Measurements from ENCODE around the gene PHKG2.

The PHKG2 gene

GRCh38 chr16:30750876-30751465 lies 2.7 kb downstream of the PHKG2 start:
- no peak overlapping the region for H3K27ac ChIP-seq (ENCODE audit: low read depth, low read length)
- no peak overlapping the region for H3K9ac ChIP-seq (ENCODE audit: low read length)
- H3K79me2 ChIP-seq (ENCODE audit: insufficient read depth, low read length), result peaks cover 20% of the 10 kb centered on the region
- no peak overlapping the region for H3K4me2 ChIP-seq (ENCODE audit: low read depth, low read length, poor library complexity, severe bottlenecking)
- no peak overlapping the region for H2AFZ ChIP-seq (ENCODE audit: low read depth, low read length, severe bottlenecking)
- H4K20me1 ChIP-seq (ENCODE audit: low read depth, low read length), result no peaks in the 10 kb centered on the region
- no peaks in the 10 kb centered on the region for H3K9me3 ChIP-seq (ENCODE audit: insufficient read depth, low read length)
- no peaks in the 10 kb centered on the region for H3K9me2 ChIP-seq (replicated peaks; ENCODE audit: insufficient read depth, low read length)
- peaks cover 4% of the 10 kb centered on the region; the same call in 1 of the 2 replicates for H3K36me3 ChIP-seq (ENCODE audit: low read length)
- peaks cover 18% of the 10 kb centered on the region for H3F3A ChIP-seq (ENCODE audit: insufficient read depth)
- no peak for TF ChIP-seq EZH2phosphoT487 (conservative IDR thresholded peaks at IDR 0.05; ENCODE audit: low read length)
- TF ChIP-seq, protein P1, sequence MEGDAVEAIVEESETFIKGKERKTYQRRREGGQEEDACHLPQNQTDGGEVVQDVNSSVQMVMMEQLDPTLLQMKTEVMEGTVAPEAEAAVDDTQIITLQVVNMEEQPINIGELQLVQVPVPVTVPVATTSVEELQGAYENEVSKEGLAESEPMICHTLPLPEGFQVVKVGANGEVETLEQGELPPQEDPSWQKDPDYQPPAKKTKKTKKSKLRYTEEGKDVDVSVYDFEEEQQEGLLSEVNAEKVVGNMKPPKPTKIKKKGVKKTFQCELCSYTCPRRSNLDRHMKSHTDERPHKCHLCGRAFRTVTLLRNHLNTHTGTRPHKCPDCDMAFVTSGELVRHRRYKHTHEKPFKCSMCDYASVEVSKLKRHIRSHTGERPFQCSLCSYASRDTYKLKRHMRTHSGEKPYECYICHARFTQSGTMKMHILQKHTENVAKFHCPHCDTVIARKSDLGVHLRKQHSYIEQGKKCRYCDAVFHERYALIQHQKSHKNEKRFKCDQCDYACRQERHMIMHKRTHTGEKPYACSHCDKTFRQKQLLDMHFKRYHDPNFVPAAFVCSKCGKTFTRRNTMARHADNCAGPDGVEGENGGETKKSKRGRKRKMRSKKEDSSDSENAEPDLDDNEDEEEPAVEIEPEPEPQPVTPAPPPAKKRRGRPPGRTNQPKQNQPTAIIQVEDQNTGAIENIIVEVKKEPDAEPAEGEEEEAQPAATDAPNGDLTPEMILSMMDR (IDR thresholded peaks at IDR 0.05; ENCODE audit: insufficient read depth, low read length, poor library complexity, severe bottlenecking), result no peak
- H3K27me3 ChIP-seq (ENCODE audit: low read length), result no peaks in the 10 kb centered on the region
- H3K4me3 ChIP-seq (ENCODE audit: insufficient read depth, low read length, poor library complexity, severe bottlenecking), result no peak overlapping the region

DNA sequence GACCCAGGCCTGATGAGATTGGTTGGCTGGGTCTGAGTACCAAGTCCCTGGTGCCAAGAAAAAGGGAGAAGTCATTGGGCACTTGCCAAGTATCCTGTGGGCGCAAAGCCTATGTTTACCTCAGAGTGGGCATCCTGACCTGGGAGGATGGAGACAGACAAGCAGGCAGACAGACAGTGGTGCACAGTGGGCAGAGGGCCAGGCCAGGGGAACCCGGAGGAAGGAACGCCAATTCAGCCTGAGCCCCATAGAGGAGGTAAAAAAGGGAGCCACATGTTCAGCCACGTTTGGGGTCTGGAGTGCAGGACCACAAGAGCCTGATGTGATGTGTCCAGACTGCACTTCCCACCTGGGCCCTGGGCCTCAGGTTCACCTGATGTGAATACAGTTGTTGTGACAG lies 5.4 kb downstream of the PHKG2 start:
- Histone ChIP-seq H3K27me3 (ENCODE audit: low read length) (no peaks in the 10 kb centered on the region), H3K4me2 (ENCODE audit: low read depth, low read length, poor library complexity, severe bottlenecking) (no peak overlapping the region), H4K20me1 (ENCODE audit: low read depth, low read length) (no peaks in the 10 kb centered on the region), H2AFZ (ENCODE audit: low read depth, low read length, severe bottlenecking) (no peak overlapping the region), H3K9ac (ENCODE audit: low read length) (no peak overlapping the region), H3K9me2 (replicated peaks; ENCODE audit: insufficient read depth, low read length) (no peaks in the 10 kb centered on the region), H3F3A (ENCODE audit: insufficient read depth) (peaks cover 4% of the 10 kb centered on the region; the same call in 1 of the 2 replicates), H3K4me3 (ENCODE audit: insufficient read depth, low read length, poor library complexity, severe bottlenecking) (no peak overlapping the region), H3K36me3 (ENCODE audit: low read length) (peaks cover 4% of the 10 kb centered on the region; the same call in 1 of the 2 replicates), H3K79me2 (ENCODE audit: insufficient read depth, low read length) (peaks cover 19% of the 10 kb centered on the region), H3K27ac (ENCODE audit: low read depth, low read length) (no peak overlapping the region), H3K9me3 (ENCODE audit: insufficient read depth, low read length) (no peaks in the 10 kb centered on the region)
- TF ChIP-seq, protein P1 (IDR thresholded peaks at IDR 0.05; ENCODE audit: insufficient read depth, low read length, poor library complexity, severe bottlenecking), result no peak
- no peak for TF ChIP-seq EZH2phosphoT487 (conservative IDR thresholded peaks at IDR 0.05; ENCODE audit: low read length)

GRCh38 chr16:30755955-30756780 lies 7.9 kb downstream of the PHKG2 start:
- peaks cover 4% of the 10 kb centered on the region; the same call in 1 of the 2 replicates for H3K36me3 ChIP-seq (ENCODE audit: low read length)
- H3K9me2 ChIP-seq (replicated peaks; ENCODE audit: insufficient read depth, low read length), result no peaks in the 10 kb centered on the region
- H3K4me2 ChIP-seq (ENCODE audit: low read depth, low read length, poor library complexity, severe bottlenecking), result no peak overlapping the region
- TF ChIP-seq, protein P1 (IDR thresholded peaks at IDR 0.05; ENCODE audit: insufficient read depth, low read length, poor library complexity, severe bottlenecking), result no peak
- no peak for TF ChIP-seq EZH2phosphoT487 (conservative IDR thresholded peaks at IDR 0.05; ENCODE audit: low read length)
- H3K79me2 ChIP-seq (ENCODE audit: insufficient read depth, low read length), result no peaks in the 10 kb centered on the region
- peaks cover 15% of the 10 kb centered on the region; the same call in 1 of the 2 replicates for H3F3A ChIP-seq (ENCODE audit: insufficient read depth)
- H3K27me3 ChIP-seq (ENCODE audit: low read length), result no peaks in the 10 kb centered on the region
- no peaks in the 10 kb centered on the region for H4K20me1 ChIP-seq (ENCODE audit: low read depth, low read length)
- no peak overlapping the region for H3K9ac ChIP-seq (ENCODE audit: low read length)
- H3K4me3 ChIP-seq (ENCODE audit: insufficient read depth, low read length, poor library complexity, severe bottlenecking), result no peak overlapping the region
- no peak overlapping the region for H3K27ac ChIP-seq (ENCODE audit: low read depth, low read length)
- no peaks in the 10 kb centered on the region for H3K9me3 ChIP-seq (ENCODE audit: insufficient read depth, low read length)
- no peak overlapping the region for H2AFZ ChIP-seq (ENCODE audit: low read depth, low read length, severe bottlenecking)

All from SU-DHL-6 (cell line).